NCI-H2107 treated with DMSO at 0.1 percent for 48 hours (cell line): ENCODE results near the gene ECI1.

ENCODE experiments used
- DNase-seq: peaks from one replicate; lab custom pipeline; 2025; ENCODE audit not compliant: unreplicated experiment; lab: John Stamatoyannopoulos, UW

The ECI1 gene

GRCh38 chr16:2197765-2198164, 53.6 kb downstream of the ECI1 start:
- no peak for DNase-seq

GRCh38 chr16:2196981-2197511, 54.3 kb downstream of the ECI1 start:
- no peak for DNase-seq

- DNase-seq = no peak
These were observed 55.0 kb downstream of the ECI1 start, which contains the start of gene CASKIN1 for GRCh38 chr16:2196162-2196980. Gene CASKIN1, minus strand, starts transcription at chr16:2196605. Its CDS starts 173 bp downstream, at chr16:2196432.

DNA sequence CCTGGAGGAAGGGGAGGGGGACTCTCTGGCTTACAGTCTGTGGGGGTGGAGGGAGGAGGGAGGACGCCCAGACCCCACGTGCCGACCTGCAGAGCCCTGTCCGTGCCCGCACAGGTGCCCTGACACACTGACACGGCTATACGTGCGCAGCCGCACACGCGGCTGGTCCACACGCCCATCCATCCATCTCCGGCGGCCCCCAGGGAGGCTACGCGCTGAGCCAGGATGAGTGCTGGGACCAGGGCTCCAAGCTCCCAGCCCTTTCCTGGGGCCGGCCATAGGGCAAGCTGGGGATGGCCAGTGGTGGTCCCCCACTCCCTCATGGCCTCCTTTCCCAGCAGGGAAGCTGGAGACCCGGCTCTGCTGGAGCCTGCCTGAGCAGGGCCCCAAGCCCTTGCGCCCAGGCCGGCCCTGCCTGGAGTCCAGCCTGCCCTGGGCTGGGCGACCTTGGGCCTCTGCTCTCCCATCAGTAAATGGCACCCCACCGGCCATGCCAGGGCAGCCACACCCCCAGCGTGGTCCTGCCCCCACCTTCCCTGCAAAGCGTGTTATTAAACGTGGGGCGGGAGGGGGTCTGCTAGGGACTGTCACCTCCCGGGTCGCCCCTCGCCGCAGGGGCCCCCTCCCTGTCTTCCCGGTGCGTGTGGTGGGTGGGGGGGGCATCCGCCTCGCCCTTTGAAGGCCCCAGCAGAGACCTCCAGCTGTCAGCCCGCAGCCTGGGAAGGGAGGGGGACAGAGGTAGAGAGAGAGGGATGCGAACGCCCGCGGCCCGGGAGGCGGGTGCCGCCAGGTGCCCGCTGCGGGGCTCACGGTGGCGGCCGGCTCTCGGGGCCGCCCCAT, 55.8 kb downstream of the ECI1 start:
- no peak for DNase-seq

GRCh38 chr16:2194852-2195321, 56.5 kb downstream of the ECI1 start:
- DNase-seq = peak; percentile 47

DNA sequence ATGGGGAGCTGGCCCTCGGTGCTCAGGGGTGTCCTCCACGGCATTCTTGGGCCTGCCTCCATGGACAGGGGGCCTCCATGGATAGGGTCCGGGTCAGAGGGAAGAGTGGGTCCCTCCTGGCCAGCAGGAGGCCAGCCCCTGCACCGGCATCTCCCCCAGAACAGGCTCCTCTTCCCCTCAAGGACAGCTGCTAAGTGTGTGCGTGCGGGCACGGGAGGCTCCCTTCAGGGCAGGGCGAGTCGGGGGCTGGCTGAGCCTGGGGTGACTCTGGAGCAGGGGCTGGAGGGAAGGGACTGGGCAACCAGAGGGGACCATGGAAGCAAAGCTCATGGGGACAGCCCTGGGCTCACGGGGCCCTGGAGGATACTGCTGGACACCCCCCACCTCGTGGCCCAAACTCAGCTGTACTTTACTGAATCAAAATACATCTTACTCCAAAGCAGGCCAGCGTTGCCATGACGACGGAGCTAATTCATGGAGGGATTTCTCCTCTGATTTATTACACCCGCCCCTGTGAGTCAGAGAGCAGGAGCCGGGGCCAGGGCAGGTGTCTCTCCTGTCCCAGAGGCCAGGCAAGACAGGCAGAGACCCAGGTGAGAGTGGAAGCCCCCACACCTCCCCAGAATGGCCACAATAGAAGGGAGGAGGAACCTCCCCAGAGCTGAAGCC, 57.1 kb downstream of the ECI1 start:
- DNase-seq = no peak

- no peak for DNase-seq
These were observed 60.0 kb downstream of the ECI1 start for GRCh38 chr16:2191446-2191706.

GRCh38 chr16:2190659-2191445, 60.5 kb downstream of the ECI1 start:
- DNase-seq = no peak

DNA sequence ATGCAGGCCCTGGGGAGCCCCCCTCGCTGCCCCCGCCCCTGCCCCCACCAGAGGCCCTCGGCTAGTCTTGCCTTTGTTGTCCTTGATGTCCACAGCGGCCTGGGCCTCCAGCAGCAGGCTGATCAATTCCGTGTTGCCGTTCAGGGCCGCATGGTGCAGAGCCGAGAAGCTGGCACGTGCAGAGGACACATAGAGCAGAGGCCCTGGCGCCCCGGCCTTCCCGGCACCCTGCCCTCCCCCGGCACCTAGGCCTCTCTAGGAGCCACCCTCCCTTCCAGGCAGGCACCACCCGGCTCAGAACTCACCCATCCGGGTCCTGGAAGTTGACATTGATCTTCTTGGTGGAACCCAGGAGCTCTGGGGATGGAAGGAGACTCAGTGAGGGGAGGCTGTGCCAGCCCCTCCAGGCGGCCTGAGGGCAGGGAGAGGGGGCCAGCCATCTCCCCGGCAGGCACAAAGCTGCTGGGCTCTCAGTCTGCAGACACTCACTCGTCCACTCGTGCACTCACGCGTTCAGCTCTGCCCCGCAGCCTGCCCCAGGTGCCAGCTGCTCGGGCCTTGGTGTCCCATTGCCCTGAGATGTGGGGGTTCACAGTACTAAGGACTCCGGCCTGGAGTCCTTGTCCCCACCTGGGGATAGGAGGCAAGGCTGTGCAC, 61.3 kb downstream of the ECI1 start:
- DNase-seq = no peak
